Measurements from ENCODE around the gene MAMLD1. TPM values are rescaled to one million over a fixed set of nuclear protein-coding genes. Genes with fewer than 3 reads are reported as not detected.

MAMLD1 gene
- total and polyA plus RNA-seq, 9 of the 15 experiments (the other 6 are each of a cell fraction or from before 2014, with no cell fraction given) = 0.12 to 0.18 TPM; not detected in 7

DNA sequence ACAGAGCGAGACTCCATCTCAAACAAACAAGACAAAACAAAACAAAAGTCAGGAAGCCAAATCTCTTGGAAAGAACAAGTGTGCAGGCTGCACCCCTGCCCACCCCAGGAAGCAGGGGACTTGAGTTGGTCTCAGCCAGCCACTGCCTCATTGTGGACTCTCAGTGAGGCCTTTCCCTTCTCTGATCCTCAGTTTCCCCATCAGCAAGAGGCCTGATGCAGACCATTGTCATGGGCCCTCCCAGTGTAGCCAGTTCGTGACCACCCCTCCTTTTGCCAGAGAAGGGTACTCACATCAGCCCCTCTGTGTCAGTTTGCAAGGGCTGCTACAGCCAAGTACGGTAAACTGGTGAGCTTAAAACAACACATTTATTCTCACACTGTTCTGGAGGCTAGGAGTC lies 48.9 kb upstream of the MAMLD1 start:
- Histone ChIP-seq H4K20me1 (replicated peaks; ENCODE audit: control insufficient read depth, insufficient read depth, low read length) (0 out of 2 replicates have a peak, but pooled peaks cover 5% of the 10 kb centered on the region), H3K36me3 (ENCODE audit: control insufficient read depth, insufficient read depth, low read length) (no peaks in the 10 kb centered on the region), H3K4me3 (no peak overlapping the region), H3K9me3 (replicated peaks; ENCODE audit: control insufficient read depth, insufficient read depth, low read depth, low read length) (no peaks in the 10 kb centered on the region), H3K9me1 (ENCODE audit: control insufficient read depth, insufficient read depth, low read length) (no peaks in the 10 kb centered on the region), H3K27me3 (ENCODE audit: control insufficient read depth in 2 of 2, insufficient read depth in 2 of 2, low read length in 2 of 2) (peaks cover 0 to 6% of the 10 kb centered on the region in 2 experiments; a peak in 2 of 5 replicates), H3K79me2 (ENCODE audit: control insufficient read depth, insufficient read depth, low read length) (no peaks in the 10 kb centered on the region), H2AFZ (ENCODE audit: low read depth, low read length) (no peak overlapping the region), H3K4me2 (ENCODE audit: insufficient read depth, low read length) (no peak overlapping the region), H3K27ac (ENCODE audit: extremely low read depth, low read depth, low read length) (no peak overlapping the region), H3K9ac (ENCODE audit: insufficient read depth in 1 of 2, low read depth in 2 of 2, low read length in 2 of 2) (no peak overlapping the region), H3K4me1 (replicated peaks in 1 of 2; ENCODE audit: control insufficient read depth in 2 of 2, insufficient read depth in 2 of 2, low read length in 2 of 2) (no peaks in the 10 kb centered on the region)
- DNase-seq (ENCODE audit: extremely low read depth in 1 of 4, low spot score in 3 of 4) (no peak), ATAC-seq (no peak), FAIRE-seq (no peak)
- WGBS (ENCODE audit: insufficient coverage, low coverage, missing lambda C conversion rate) = 0% methylated on average over 2 of the region's 3 CpGs
- POLR2A ChIA-PET = no interaction called here
- in situ Hi-C loops (cut with MboI) = no loop called here
- CTCF ChIA-PET (ENCODE audit: low intra/inter-chr PET ratio) = no interaction called here
- intact Hi-C loops (cut with micrococcal nuclease) = no loop called here
- BruUV-seq (replicated peaks) = no TSS peak
- TF ChIP-seq, protein P1, sequence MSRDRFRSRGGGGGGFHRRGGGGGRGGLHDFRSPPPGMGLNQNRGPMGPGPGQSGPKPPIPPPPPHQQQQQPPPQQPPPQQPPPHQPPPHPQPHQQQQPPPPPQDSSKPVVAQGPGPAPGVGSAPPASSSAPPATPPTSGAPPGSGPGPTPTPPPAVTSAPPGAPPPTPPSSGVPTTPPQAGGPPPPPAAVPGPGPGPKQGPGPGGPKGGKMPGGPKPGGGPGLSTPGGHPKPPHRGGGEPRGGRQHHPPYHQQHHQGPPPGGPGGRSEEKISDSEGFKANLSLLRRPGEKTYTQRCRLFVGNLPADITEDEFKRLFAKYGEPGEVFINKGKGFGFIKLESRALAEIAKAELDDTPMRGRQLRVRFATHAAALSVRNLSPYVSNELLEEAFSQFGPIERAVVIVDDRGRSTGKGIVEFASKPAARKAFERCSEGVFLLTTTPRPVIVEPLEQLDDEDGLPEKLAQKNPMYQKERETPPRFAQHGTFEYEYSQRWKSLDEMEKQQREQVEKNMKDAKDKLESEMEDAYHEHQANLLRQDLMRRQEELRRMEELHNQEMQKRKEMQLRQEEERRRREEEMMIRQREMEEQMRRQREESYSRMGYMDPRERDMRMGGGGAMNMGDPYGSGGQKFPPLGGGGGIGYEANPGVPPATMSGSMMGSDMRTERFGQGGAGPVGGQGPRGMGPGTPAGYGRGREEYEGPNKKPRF (IDR thresholded peaks at IDR 0.05; ENCODE audit: low read depth, low read length) = no peak
- TF ChIP-seq, protein P2, sequence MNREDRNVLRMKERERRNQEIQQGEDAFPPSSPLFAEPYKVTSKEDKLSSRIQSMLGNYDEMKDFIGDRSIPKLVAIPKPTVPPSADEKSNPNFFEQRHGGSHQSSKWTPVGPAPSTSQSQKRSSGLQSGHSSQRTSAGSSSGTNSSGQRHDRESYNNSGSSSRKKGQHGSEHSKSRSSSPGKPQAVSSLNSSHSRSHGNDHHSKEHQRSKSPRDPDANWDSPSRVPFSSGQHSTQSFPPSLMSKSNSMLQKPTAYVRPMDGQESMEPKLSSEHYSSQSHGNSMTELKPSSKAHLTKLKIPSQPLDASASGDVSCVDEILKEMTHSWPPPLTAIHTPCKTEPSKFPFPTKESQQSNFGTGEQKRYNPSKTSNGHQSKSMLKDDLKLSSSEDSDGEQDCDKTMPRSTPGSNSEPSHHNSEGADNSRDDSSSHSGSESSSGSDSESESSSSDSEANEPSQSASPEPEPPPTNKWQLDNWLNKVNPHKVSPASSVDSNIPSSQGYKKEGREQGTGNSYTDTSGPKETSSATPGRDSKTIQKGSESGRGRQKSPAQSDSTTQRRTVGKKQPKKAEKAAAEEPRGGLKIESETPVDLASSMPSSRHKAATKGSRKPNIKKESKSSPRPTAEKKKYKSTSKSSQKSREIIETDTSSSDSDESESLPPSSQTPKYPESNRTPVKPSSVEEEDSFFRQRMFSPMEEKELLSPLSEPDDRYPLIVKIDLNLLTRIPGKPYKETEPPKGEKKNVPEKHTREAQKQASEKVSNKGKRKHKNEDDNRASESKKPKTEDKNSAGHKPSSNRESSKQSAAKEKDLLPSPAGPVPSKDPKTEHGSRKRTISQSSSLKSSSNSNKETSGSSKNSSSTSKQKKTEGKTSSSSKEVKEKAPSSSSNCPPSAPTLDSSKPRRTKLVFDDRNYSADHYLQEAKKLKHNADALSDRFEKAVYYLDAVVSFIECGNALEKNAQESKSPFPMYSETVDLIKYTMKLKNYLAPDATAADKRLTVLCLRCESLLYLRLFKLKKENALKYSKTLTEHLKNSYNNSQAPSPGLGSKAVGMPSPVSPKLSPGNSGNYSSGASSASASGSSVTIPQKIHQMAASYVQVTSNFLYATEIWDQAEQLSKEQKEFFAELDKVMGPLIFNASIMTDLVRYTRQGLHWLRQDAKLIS (CRISPR knock-in tag; IDR thresholded peaks at IDR 0.05) = no peak
- TF ChIP-seq, protein P3, sequence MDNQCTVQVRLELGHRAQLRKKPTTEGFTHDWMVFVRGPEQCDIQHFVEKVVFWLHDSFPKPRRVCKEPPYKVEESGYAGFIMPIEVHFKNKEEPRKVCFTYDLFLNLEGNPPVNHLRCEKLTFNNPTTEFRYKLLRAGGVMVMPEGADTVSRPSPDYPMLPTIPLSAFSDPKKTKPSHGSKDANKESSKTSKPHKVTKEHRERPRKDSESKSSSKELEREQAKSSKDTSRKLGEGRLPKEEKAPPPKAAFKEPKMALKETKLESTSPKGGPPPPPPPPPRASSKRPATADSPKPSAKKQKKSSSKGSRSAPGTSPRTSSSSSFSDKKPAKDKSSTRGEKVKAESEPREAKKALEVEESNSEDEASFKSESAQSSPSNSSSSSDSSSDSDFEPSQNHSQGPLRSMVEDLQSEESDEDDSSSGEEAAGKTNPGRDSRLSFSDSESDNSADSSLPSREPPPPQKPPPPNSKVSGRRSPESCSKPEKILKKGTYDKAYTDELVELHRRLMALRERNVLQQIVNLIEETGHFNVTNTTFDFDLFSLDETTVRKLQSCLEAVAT (IDR thresholded peaks at IDR 0.05) = no peak
- TF ChIP-seq CHD4 (IDR thresholded peaks at IDR 0.05; ENCODE audit: insufficient read depth, insufficient replicate concordance, low read depth, low read length, poor library complexity, severe bottlenecking) (no peak), ZNF133 (CRISPR knock-in tag; IDR thresholded peaks at IDR 0.05) (no peak), NUFIP1 (IDR thresholded peaks at IDR 0.05; ENCODE audit: partially characterized antibody) (no peak), SMARCB1 (IDR thresholded peaks at IDR 0.05; ENCODE audit: insufficient read length, low read depth) (no peak), GTF2F1 (IDR thresholded peaks at IDR 0.05; ENCODE audit: low read depth, low read length) (no peak), FOXA1 (IDR thresholded peaks at IDR 0.05; ENCODE audit: borderline replicate concordance) (no peak), CBX2 (IDR thresholded peaks at IDR 0.05; ENCODE audit: insufficient read depth, low read length, poor library complexity, severe bottlenecking) (no peak)
- TF ChIP-seq, protein P4, sequence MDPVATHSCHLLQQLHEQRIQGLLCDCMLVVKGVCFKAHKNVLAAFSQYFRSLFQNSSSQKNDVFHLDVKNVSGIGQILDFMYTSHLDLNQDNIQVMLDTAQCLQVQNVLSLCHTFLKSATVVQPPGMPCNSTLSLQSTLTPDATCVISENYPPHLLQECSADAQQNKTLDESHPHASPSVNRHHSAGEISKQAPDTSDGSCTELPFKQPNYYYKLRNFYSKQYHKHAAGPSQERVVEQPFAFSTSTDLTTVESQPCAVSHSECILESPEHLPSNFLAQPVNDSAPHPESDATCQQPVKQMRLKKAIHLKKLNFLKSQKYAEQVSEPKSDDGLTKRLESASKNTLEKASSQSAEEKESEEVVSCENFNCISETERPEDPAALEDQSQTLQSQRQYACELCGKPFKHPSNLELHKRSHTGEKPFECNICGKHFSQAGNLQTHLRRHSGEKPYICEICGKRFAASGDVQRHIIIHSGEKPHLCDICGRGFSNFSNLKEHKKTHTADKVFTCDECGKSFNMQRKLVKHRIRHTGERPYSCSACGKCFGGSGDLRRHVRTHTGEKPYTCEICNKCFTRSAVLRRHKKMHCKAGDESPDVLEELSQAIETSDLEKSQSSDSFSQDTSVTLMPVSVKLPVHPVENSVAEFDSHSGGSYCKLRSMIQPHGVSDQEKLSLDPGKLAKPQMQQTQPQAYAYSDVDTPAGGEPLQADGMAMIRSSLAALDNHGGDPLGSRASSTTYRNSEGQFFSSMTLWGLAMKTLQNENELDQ (CRISPR knock-in tag; IDR thresholded peaks at IDR 0.05; ENCODE audit: borderline replicate concordance) = no peak

Measured in K562 (cell line).